ENCODE measurements around the gene PPA2.
A peak's percentile ranks its signal among the peaks of the same experiment; 100 is the strongest.

The PPA2 gene

GRCh38 chr4:105472871-105473323, 965 bp downstream of the PPA2 start:
- no peak overlapping the region for H2BK5ac ChIP-seq (ENCODE audit: low read depth, low read length, poor library complexity, severe bottlenecking)
- H2BK12ac ChIP-seq (ENCODE audit: low read length in 2 of 2) = peak overlapping the region in 1 of 2 experiments; percentile 54
- H3K79me1 ChIP-seq (replicated peaks; ENCODE audit: low read length, poor library complexity, severe bottlenecking) = peaks cover 8% of the 10 kb centered on the region
- peak overlapping the region; percentile 66 to 78 for H3K18ac ChIP-seq (ENCODE audit: low read depth in 1 of 2, low read length in 2 of 2)
- no peak for DNase-seq
- peak overlapping the region; percentile 81 for H3K4me2 ChIP-seq (ENCODE audit: low read length, poor library complexity, severe bottlenecking)
- peak overlapping the region; percentile 99 for H3K9ac ChIP-seq (ENCODE audit: low read length)
- 14% methylated on average over 19 of the region's 19 CpGs for WGBS
- no peaks in the 10 kb centered on the region for H3K36me3 ChIP-seq (ENCODE audit: control insufficient read depth in 1 of 2, insufficient read depth in 2 of 2, low read depth in 1 of 2, low read length in 2 of 2)
- H3K4ac ChIP-seq (ENCODE audit: low read depth in 1 of 2, low read length in 2 of 2) = no peak overlapping the region
- peak overlapping the region; percentile 73 for H2AFZ ChIP-seq (ENCODE audit: low read depth, low read length)
- peaks cover 4% of the 10 kb centered on the region for H3K4me1 ChIP-seq (ENCODE audit: control insufficient read depth, insufficient read depth, low read depth, low read length)
- peak overlapping the region; percentile 94 to 99 for H3K4me3 ChIP-seq (ENCODE audit: insufficient read depth in 1 of 2, low read depth in 1 of 2, low read length in 2 of 2)
- H3K14ac ChIP-seq (ENCODE audit: low read length in 2 of 2) = no peak overlapping the region
- no peak overlapping the region for H4K91ac ChIP-seq (ENCODE audit: low read length)
- H2BK15ac ChIP-seq (ENCODE audit: low read depth, poor library complexity, severe bottlenecking) = no peak overlapping the region
- H2BK120ac ChIP-seq (ENCODE audit: low read depth, low read length) = no peak overlapping the region
- H3K9me3 ChIP-seq (ENCODE audit: control insufficient read depth, low read length) = no peaks in the 10 kb centered on the region
- H4K8ac ChIP-seq (ENCODE audit: low read length) = peak overlapping the region; percentile 52
- no peak overlapping the region for H2AK5ac ChIP-seq (ENCODE audit: low read length, severe bottlenecking)
- H3K27ac ChIP-seq (ENCODE audit: low read length, poor library complexity, severe bottlenecking) = peak overlapping the region; percentile 91
- no peak overlapping the region for H3K23ac ChIP-seq (ENCODE audit: low read length in 2 of 2)
- H3K27me3 ChIP-seq (ENCODE audit: control insufficient read depth in 1 of 2, insufficient read depth in 1 of 2, low read length in 2 of 2) = no peaks in the 10 kb centered on the region

DNA sequence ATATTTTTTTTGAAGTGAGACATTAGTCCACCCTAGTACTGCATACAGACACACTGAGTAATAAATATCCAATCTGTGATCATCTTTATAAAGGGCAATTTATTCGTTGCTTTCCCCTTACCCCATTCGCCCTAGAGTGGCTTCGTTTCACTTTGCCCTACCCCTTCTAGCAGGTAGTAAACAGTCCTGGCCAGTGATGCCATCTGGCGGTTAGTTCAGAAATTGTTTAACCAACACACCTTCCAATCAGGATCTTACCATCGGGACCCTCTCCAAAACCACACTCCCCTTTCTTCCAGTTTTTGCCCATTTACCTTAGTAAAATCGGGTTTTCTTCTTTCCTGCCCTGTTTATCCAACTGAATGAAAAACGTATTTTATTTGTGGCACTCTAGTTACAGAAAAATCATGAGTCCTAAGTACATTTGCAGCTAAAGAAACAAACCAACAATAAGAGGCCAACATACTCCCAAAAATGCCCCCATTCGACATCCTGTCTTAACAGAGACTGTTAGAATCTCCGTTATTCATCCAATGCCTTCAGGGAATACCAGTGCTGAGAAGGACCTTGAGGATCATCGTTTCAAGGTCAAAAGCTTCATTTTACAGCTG, 2.2 kb downstream of the PPA2 start:
- WGBS = 32% methylated on average over 10 of the region's 10 CpGs

DNA sequence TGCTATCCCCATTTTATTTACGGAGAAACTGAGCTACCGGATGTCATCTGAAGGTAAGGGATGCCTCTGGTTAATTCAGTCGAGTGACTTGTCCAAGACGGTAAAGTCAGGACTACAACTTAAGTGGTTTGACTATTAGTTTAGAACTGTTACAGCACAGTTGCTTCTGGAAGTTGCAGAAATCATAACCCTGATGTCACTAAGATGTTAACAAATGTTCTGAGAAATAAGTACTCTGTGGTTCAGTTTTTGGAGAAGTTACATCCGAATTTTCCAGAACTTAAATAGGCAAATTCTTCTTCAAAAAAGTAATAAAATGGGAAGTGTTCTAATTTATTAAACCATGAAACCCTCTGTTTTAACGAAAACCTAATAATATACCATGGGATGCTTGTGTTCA, 3.1 kb downstream of the PPA2 start:
- no peaks in the 10 kb centered on the region for H3K9me3 ChIP-seq (ENCODE audit: control insufficient read depth, low read length)

More for the DNA sequence above, 2.2 kb downstream of the PPA2 start:
- Histone ChIP-seq H2BK12ac (ENCODE audit: low read length in 2 of 2) (peak overlapping the region in 1 of 2 experiments; percentile 19), H2BK15ac (ENCODE audit: low read depth, poor library complexity, severe bottlenecking) (no peak overlapping the region), H3K9me3 (ENCODE audit: control insufficient read depth, low read length) (no peaks in the 10 kb centered on the region), H3K9ac (ENCODE audit: low read length) (peak overlapping the region; percentile 99), H4K91ac (ENCODE audit: low read length) (no peak overlapping the region), H2AK5ac (ENCODE audit: low read length, severe bottlenecking) (no peak overlapping the region), H3K23ac (ENCODE audit: low read length in 2 of 2) (no peak overlapping the region), H3K4ac (ENCODE audit: low read depth in 1 of 2, low read length in 2 of 2) (no peak overlapping the region), H3K4me2 (ENCODE audit: low read length, poor library complexity, severe bottlenecking) (peak overlapping the region; percentile 57), H3K4me1 (ENCODE audit: control insufficient read depth, insufficient read depth, low read depth, low read length) (peaks cover 4% of the 10 kb centered on the region), H3K14ac (ENCODE audit: low read length in 2 of 2) (no peak overlapping the region), H3K4me3 (ENCODE audit: insufficient read depth in 1 of 2, low read depth in 1 of 2, low read length in 2 of 2) (peak overlapping the region in 1 of 2 experiments; percentile 94), H4K8ac (ENCODE audit: low read length) (no peak overlapping the region), H3K27me3 (ENCODE audit: control insufficient read depth in 1 of 2, insufficient read depth in 1 of 2, low read length in 2 of 2) (no peaks in the 10 kb centered on the region), H3K36me3 (ENCODE audit: control insufficient read depth in 1 of 2, insufficient read depth in 2 of 2, low read depth in 1 of 2, low read length in 2 of 2) (peaks cover 3 to 4% of the 10 kb centered on the region in 2 experiments), H3K27ac (ENCODE audit: low read length, poor library complexity, severe bottlenecking) (no peak overlapping the region), H3K18ac (ENCODE audit: low read depth in 1 of 2, low read length in 2 of 2) (no peak overlapping the region), H2AFZ (ENCODE audit: low read depth, low read length) (no peak overlapping the region), H2BK5ac (ENCODE audit: low read depth, low read length, poor library complexity, severe bottlenecking) (no peak overlapping the region), H3K79me1 (replicated peaks; ENCODE audit: low read length, poor library complexity, severe bottlenecking) (peaks cover 17% of the 10 kb centered on the region), H2BK120ac (ENCODE audit: low read depth, low read length) (no peak overlapping the region)
- DNase-seq = peak; percentile 83

GRCh38 chr4:105469736-105470135, 4.1 kb downstream of the PPA2 start:
- no peak overlapping the region for H3K18ac ChIP-seq (ENCODE audit: low read depth in 1 of 2, low read length in 2 of 2)
- no peak overlapping the region for H3K23ac ChIP-seq (ENCODE audit: low read length in 2 of 2)
- no peak overlapping the region for H3K4me2 ChIP-seq (ENCODE audit: low read length, poor library complexity, severe bottlenecking)
- no peaks in the 10 kb centered on the region for H3K27me3 ChIP-seq (ENCODE audit: control insufficient read depth in 1 of 2, insufficient read depth in 1 of 2, low read length in 2 of 2)
- H2AK5ac ChIP-seq (ENCODE audit: low read length, severe bottlenecking) = no peak overlapping the region
- no peak overlapping the region for H3K9ac ChIP-seq (ENCODE audit: low read length)
- H2BK12ac ChIP-seq (ENCODE audit: low read length in 2 of 2) = no peak overlapping the region
- H4K91ac ChIP-seq (ENCODE audit: low read length) = no peak overlapping the region
- H2BK5ac ChIP-seq (ENCODE audit: low read depth, low read length, poor library complexity, severe bottlenecking) = no peak overlapping the region
- H4K8ac ChIP-seq (ENCODE audit: low read length) = no peak overlapping the region
- no peaks in the 10 kb centered on the region for H3K9me3 ChIP-seq (ENCODE audit: control insufficient read depth, low read length)
- H2AFZ ChIP-seq (ENCODE audit: low read depth, low read length) = no peak overlapping the region
- peaks cover 5 to 14% of the 10 kb centered on the region in 2 experiments for H3K36me3 ChIP-seq (ENCODE audit: control insufficient read depth in 1 of 2, insufficient read depth in 2 of 2, low read depth in 1 of 2, low read length in 2 of 2)
- peaks cover 4% of the 10 kb centered on the region for H3K4me1 ChIP-seq (ENCODE audit: control insufficient read depth, insufficient read depth, low read depth, low read length)
- H3K4ac ChIP-seq (ENCODE audit: low read depth in 1 of 2, low read length in 2 of 2) = no peak overlapping the region
- H2BK15ac ChIP-seq (ENCODE audit: low read depth, poor library complexity, severe bottlenecking) = no peak overlapping the region
- no peak overlapping the region for H3K14ac ChIP-seq (ENCODE audit: low read length in 2 of 2)
- WGBS = 100% methylated on average over 1 of the region's 1 CpG
- H3K27ac ChIP-seq (ENCODE audit: low read length, poor library complexity, severe bottlenecking) = no peak overlapping the region
- DNase-seq = no peak
- no peak overlapping the region for H2BK120ac ChIP-seq (ENCODE audit: low read depth, low read length)
- no peak overlapping the region for H3K4me3 ChIP-seq (ENCODE audit: insufficient read depth in 1 of 2, low read depth in 1 of 2, low read length in 2 of 2)
- peaks cover 27% of the 10 kb centered on the region for H3K79me1 ChIP-seq (replicated peaks; ENCODE audit: low read length, poor library complexity, severe bottlenecking)

More for the DNA sequence above, 3.1 kb downstream of the PPA2 start:
- Histone ChIP-seq H3K4ac (ENCODE audit: low read depth in 1 of 2, low read length in 2 of 2) (no peak overlapping the region), H3K27ac (ENCODE audit: low read length, poor library complexity, severe bottlenecking) (no peak overlapping the region), H3K14ac (ENCODE audit: low read length in 2 of 2) (no peak overlapping the region), H3K23ac (ENCODE audit: low read length in 2 of 2) (no peak overlapping the region), H3K4me3 (ENCODE audit: insufficient read depth in 1 of 2, low read depth in 1 of 2, low read length in 2 of 2) (no peak overlapping the region), H3K18ac (ENCODE audit: low read depth in 1 of 2, low read length in 2 of 2) (no peak overlapping the region), H2AK5ac (ENCODE audit: low read length, severe bottlenecking) (no peak overlapping the region), H3K4me2 (ENCODE audit: low read length, poor library complexity, severe bottlenecking) (no peak overlapping the region), H3K27me3 (ENCODE audit: control insufficient read depth in 1 of 2, insufficient read depth in 1 of 2, low read length in 2 of 2) (no peaks in the 10 kb centered on the region), H4K8ac (ENCODE audit: low read length) (no peak overlapping the region), H2BK120ac (ENCODE audit: low read depth, low read length) (no peak overlapping the region), H4K91ac (ENCODE audit: low read length) (no peak overlapping the region), H3K4me1 (ENCODE audit: control insufficient read depth, insufficient read depth, low read depth, low read length) (peaks cover 4% of the 10 kb centered on the region), H2BK5ac (ENCODE audit: low read depth, low read length, poor library complexity, severe bottlenecking) (no peak overlapping the region), H2BK15ac (ENCODE audit: low read depth, poor library complexity, severe bottlenecking) (no peak overlapping the region), H3K9ac (ENCODE audit: low read length) (peak overlapping the region; percentile 99), H3K79me1 (replicated peaks; ENCODE audit: low read length, poor library complexity, severe bottlenecking) (peaks cover 22% of the 10 kb centered on the region), H2AFZ (ENCODE audit: low read depth, low read length) (no peak overlapping the region), H2BK12ac (ENCODE audit: low read length in 2 of 2) (no peak overlapping the region), H3K36me3 (ENCODE audit: control insufficient read depth in 1 of 2, insufficient read depth in 2 of 2, low read depth in 1 of 2, low read length in 2 of 2) (peaks cover 5 to 9% of the 10 kb centered on the region in 2 experiments)
- no peak for DNase-seq
- WGBS = 97% methylated on average over 4 of the region's 6 CpGs

Measured in mesenchymal stem cell (in vitro differentiated cells and primary cell).